Measurements from ENCODE around the gene PRPS1. TPM values are rescaled to one million over a fixed set of nuclear protein-coding genes. Genes with fewer than 3 reads are reported as not detected.

Gene PRPS1
- total and polyA plus RNA-seq, 2 of the 13 experiments (the other 11 are each of a cell fraction or from before 2014, with no cell fraction given) = 33.7 to 54.4 TPM

- intact Hi-C loops (cut with micrococcal nuclease; ENCODE audit: unreplicated experiment) (loop anchor here (5.0 kb wide), 1 partner anchor 237 kb away; no protein-coding TSS in a partner anchor), in situ Hi-C loops (cut with HindIII; ENCODE audit: extremely low pct_ligation_motif_present, low pct_unique_long_range_greater_than_20kb) (no loop called here)
- Histone ChIP-seq H3K4me2 (ENCODE audit: low read depth, low read length) (no peak overlapping the region), H3K27ac (ENCODE audit: extremely low read length, insufficient read depth, low read length) (no peak overlapping the region), H3K9me3 (ENCODE audit: low read length) (no peaks in the 10 kb centered on the region), H3K9ac (ENCODE audit: insufficient read depth, low read depth, low read length) (no peak overlapping the region), H3K79me2 (ENCODE audit: insufficient read depth, low read length) (no peaks in the 10 kb centered on the region), H3K27me3 (ENCODE audit: control insufficient read depth in 1 of 2, insufficient read depth in 2 of 2, low read length in 2 of 2) (no peaks in the 10 kb centered on the region; a peak in 1 of 5 replicates), H3K4me3 (replicated peaks in 1 of 3; ENCODE audit: insufficient read depth in 1 of 3, low read depth in 2 of 3, low read length in 3 of 3) (no peak overlapping the region), H2AFZ (ENCODE audit: low read length) (no peak overlapping the region), H3K4me1 (ENCODE audit: insufficient read depth, low read length) (no peaks in the 10 kb centered on the region), H3K36me3 (replicated peaks in 1 of 2; ENCODE audit: control insufficient read depth in 1 of 2, insufficient read depth in 2 of 2, low read length in 2 of 2) (peaks cover 0 to 2% of the 10 kb centered on the region in 2 experiments; a peak in 2 of 5 replicates), H4K20me1 (ENCODE audit: insufficient read depth, low read length) (no peaks in the 10 kb centered on the region)
- ChIA-PET POLR2A (no interaction called here), CTCF (ENCODE audit: low intra/inter-chr PET ratio, low total read pairs) (no interaction called here)
- no TSS peak for BruUV-seq (replicated peaks)
- ATAC-seq = peak; percentile 91
- FAIRE-seq = no peak
- peak; percentile 33 for DNase-seq (ENCODE audit: low spot score)
- WGBS (ENCODE audit: low lambda C conversion rate) = 66% methylated on average over 10 of the region's 22 CpGs
- TF ChIP-seq CTCF (CRISPR knock-in tag; IDR thresholded peaks at IDR 0.05) = peak; percentile 79
- no peak for TF ChIP-seq ZNF441 (CRISPR knock-in tag; IDR thresholded peaks at IDR 0.05; ENCODE audit: borderline replicate concordance)
- no peak for TF ChIP-seq CREB1 (IDR thresholded peaks at IDR 0.05)
- TF ChIP-seq CREB1 (CRISPR knock-in tag; IDR thresholded peaks at IDR 0.05) = 0 out of 2 replicates have a peak, but pooled peaks have one; percentile 37
- TF ChIP-seq ZNF281 (CRISPR knock-in tag; IDR thresholded peaks at IDR 0.05; ENCODE audit: borderline replicate concordance) = peak; percentile 50; the same call in 1 of the 2 replicates
- peak; percentile 99 for TF ChIP-seq ZBTB33 (CRISPR knock-in tag; IDR thresholded peaks at IDR 0.05)
- TF ChIP-seq AGO2 (optimal IDR thresholded peaks at IDR 0.05; ENCODE audit: low read depth, low read length) = peak; percentile 52
- TF ChIP-seq SAP130 (CRISPR knock-in tag; IDR thresholded peaks at IDR 0.05; ENCODE audit: low read depth) = 0 out of 2 replicates have a peak, but pooled peaks have one; percentile 16
- peak; percentile 22; the same call in 1 of the 2 replicates for TF ChIP-seq PATZ1 (CRISPR knock-in tag; IDR thresholded peaks at IDR 0.05)
- TF ChIP-seq GLMP (CRISPR knock-in tag; IDR thresholded peaks at IDR 0.05; ENCODE audit: borderline replicate concordance) = no peak
- TF ChIP-seq ZBTB38 (CRISPR knock-in tag; IDR thresholded peaks at IDR 0.05) = peak; percentile 49
These were observed 26.8 kb downstream of the PRPS1 start for GRCh38 chrX:107654872-107655761.

Data from HepG2 (cell line).